CD4-positive, alpha-beta T cell treated with Interleukin-15 for 1 hour (primary cell): ENCODE results near the gene AGXT.
A peak's percentile ranks its signal among the peaks of the same experiment; 100 is the strongest.

Experiments used
- DNase-seq: peaks from one replicate; pipeline ENCODE4 v3.0.0-alpha.2; 2020

The AGXT gene

DNA sequence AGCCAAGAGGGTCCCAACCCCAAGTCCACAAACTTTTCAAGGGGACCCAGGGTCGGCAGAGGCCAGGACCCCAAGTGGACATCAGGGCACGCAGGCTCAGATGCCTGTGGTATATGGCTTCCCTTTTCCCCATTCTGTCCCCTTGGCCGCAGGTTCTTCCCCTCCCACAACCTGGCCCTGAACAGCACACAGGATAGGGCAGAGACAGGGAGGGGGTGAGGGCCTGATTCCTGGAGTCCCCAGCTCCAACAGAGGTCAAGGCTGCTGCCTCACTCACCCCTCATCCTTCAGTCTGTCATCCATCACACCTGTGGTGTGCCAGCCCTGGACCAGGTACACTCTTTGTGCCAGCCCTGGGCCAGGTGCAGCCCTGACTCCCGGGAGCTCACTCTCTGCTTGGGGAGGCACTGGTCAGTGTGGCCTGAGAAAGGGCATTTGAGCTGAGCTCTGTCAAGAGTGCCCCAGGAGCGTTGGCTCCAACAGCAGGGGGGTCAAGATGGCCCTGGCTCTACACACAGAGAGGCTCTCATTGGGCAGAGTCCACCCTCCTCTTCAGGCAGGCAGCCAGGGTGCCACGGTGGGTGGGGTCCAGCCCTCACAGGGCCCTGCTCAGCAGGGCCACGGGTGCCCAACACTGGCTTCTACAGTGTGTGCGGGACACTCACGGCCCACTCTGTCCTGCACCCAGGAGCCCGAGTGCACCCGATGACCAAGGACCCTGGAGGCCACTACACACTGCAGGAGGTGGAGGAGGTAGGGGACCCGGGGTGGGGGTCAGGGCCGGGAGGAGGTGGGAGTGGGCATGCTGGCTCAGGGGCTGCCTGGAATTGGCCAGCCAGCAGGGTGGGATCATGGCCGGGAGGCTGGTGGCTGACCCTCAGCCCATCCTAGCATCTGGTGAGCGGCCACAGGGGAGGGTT is 1.6 kb downstream of the AGXT start:
- no peak for DNase-seq

DNA sequence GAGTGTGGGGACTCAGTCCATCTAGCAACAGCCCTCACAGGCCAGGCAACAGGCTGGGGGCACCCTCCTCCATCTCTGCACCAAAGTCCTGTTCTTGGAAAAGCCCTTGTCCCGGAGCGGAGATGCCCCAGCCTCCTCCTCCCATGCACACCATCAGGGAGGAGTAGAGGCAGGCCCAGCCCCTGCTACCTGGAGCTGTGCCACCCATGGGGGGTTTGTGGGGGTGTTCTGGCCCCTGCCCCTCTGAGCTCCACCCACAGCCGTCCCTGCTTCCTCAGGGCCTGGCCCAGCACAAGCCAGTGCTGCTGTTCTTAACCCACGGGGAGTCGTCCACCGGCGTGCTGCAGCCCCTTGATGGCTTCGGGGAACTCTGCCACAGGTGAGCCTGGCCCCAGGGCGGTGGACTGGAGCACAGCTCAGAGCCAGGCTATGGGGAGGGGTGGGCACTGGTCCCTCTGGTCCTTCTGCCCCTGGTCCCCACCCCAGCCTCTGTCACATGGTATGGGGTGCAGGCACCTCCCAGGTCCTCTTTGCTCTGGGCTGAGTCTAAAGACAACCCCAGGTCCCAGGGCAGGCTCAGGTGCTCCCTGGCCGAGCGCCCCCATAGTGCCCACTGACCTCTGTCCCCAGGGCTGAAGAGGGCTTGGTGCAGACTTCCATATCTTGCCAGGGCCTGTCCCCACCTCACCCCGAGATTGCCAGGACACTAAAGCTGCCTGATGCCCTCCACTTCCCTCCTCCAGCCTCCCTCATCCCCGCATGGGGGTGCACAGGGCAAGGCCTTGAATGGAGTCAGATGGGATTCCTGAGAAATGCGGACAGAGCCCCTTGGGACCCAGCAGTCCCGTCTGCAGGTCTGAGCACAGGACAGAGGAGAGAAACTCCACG is 2.7 kb downstream of the AGXT start:
- no peak for DNase-seq

DNA sequence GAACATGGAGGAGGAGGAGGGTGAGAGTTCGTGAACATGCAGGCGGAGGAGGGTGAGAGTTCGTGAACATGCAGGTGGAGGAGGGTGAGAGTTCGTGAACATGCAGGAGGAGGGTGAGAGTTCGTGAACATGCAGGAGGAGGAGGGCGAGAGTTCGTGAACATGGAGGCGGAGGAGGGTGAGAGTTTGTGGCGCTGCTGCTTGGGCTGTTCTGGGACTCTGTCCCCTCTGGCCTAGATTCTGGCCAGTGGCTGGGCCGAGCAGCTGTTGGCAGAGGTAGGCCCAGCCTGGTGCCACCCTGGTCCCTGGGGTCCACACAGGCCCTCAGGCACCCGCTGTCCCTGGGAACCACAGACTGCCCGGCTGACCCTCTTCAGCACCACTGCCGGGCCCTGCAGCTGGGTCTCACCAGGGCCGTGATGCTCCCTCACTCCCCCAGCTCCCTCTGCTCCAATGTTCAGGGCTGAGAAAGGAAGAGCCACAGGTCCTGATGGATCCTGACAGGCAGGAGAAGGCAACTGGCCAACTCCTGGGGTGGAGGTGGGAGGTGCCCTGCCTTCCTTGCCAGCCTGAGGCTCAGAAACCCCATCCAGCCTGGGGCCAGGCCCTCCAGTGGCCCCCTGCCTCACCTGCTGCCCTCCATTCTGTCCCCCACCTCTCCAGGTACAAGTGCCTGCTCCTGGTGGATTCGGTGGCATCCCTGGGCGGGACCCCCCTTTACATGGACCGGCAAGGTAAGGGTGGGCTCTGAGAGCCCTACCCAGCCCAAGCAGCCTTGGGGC is 3.9 kb downstream of the AGXT start:
- no peak for DNase-seq

DNA sequence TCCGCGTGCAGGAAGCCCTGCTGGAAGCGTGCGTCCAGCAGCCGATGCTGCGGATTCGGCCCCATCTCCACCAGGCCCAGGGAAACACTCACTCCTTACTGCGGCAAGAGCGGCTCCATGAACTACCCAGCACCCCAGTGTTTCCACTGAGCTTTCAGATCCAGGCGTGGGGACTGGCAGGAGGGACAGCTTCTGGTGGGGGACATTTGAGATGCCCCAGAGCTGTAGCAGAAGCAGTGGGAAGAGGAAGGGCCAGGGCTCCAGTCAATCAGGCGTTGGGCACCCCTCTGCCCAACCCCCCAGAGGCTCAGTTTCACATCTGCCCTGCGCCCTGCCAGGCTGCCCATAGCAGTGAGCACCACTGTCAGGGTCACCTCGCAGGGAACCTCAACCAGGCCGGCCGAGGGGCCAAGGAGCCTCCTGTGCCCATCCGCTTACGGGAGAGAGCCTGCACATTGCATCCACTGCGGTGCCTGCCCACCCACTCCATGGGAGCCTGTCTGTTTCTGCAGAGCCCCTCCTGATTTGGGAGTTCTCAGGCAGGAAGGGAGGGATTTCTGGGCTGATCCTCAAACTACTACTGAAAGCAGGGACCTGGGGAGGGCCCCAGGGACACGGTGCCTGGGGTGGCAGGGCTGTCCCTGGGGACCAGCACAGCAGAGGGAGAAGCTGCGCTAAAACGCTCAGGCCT is 4.6 kb downstream of the AGXT start:
- DNase-seq: no peak

GRCh38 chr2:240873805-240874714 is 5.4 kb downstream of the AGXT start:
- DNase-seq: no peak

GRCh38 chr2:240874715-240875227 is 6.1 kb downstream of the AGXT start:
- no peak for DNase-seq

GRCh38 chr2:240875228-240876034 is 6.8 kb downstream of the AGXT start:
- DNase-seq: no peak

- no peak for DNase-seq
Observed at GRCh38 chr2:240876035-240876474, 7.4 kb downstream of the AGXT start.

- DNase-seq: no peak
Observed at GRCh38 chr2:240876475-240877251, 8.0 kb downstream of the AGXT start.

DNA sequence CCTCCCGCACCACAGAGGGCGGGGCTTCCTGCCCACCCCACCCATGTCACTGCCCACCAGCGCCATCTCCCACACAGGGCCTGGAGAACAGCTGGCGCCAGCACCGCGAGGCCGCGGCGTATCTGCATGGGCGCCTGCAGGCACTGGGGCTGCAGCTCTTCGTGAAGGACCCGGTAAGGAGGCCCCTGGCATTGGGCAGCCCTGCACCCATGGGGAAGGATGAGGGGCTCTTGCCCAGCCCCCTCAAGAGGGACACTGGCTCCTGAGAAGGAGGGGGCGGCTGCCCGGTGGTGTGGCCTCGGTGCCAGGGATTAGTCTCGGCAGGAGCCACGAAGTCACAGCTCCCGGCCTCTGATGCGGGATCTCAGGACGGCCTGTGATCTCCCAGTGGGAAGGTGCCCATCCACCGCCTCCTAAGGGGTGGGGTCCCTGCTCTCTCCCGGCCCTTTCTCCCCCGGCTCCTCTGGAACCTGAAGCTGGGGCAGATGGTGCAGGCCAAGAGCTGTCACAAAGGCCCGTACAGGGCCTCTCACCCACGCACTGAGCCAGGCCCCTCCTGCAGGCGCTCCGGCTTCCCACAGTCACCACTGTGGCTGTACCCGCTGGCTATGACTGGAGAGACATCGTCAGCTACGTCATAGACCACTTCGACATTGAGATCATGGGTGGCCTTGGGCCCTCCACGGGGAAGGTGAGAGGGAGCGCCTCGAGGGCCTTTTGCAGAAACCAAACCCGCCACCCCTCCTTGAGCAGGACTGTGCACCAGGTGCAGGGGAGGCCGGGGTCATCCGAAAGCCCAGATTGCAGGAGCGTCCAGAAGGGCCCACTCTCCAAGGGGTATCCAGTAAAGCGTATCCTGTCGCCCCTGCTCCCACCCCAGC is 9.1 kb downstream of the AGXT start:
- no peak for DNase-seq

DNA sequence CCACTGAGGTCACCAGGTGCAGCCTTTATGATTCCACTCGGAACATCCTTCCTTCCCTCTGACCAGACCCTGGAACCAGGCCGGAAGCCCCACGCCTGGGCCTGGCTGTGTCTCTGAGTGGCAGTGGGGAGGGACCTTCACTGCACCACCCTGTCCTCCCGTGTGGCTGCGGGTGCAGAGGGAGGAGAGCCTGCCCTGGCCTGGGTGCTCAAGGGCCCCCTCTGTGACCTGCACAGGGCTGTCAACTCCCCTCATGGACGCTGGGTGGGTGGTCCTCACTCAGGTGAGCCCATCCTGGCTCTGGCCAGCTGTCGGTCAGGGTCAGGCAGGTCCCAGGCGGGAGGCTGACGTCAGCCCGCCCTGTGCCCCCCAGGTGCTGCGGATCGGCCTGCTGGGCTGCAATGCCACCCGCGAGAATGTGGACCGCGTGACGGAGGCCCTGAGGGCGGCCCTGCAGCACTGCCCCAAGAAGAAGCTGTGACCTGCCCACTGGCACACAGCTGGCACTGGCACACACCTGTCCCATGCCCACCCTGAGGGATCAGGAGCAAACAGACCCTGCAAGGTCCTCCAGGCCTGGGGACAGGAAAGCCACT is 9.8 kb downstream of the AGXT start:
- no peak for DNase-seq

DNA sequence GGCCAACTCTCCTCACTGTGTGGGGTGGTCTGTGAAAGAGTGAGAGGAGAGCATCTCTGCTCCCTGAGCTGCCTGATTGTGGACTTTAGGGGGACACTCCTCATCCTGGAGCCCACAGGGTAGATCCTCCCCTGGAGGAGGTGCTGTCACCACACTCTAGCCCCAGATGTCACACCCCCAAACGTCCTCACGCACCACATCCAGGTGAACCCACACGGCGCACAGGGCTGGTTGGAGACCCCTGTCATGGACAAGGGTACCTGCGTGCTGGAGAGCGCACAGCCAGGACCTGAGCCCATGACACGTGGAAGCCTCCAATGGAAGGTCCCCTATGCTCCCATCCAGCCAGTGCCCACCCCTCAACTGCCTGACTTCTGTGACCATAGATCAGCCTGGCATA is 10.5 kb downstream of the AGXT start:
- no peak for DNase-seq

- DNase-seq: no peak
Observed at GRCh38 chr2:240881913-240882312, 13.3 kb downstream of the AGXT start.

- no peak for DNase-seq
Observed at GRCh38 chr2:240884221-240884620, 15.6 kb downstream of the AGXT start.

- DNase-seq: no peak
Observed at GRCh38 chr2:240884745-240885144, 16.1 kb downstream of the AGXT start.

DNA sequence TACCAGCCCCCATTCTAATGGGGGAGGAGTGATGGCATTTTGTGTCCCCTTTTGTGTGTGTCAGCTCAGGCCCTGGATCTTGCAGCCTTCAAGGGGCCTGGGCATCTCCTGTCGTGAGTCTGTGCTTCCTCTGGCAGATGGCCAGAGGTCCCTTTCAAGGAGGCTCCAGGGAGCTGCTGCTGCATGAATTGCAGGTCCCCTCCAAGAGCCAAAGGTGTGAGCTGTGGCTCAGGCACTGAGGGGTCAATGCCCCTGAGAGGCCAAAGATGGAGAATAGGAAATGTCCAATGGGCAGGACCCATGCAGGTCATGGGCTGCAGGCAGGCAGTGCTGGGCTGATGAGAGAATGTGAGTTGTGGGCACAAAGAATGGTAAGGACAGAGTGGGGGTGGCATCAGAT is 16.9 kb downstream of the AGXT start:
- DNase-seq: peak; percentile 6

- peak; percentile 15 for DNase-seq
Observed at GRCh38 chr2:240886023-240886565, 17.5 kb downstream of the AGXT start.
